ENCODE measurements around the gene ANO2.

The ANO2 gene

DNA sequence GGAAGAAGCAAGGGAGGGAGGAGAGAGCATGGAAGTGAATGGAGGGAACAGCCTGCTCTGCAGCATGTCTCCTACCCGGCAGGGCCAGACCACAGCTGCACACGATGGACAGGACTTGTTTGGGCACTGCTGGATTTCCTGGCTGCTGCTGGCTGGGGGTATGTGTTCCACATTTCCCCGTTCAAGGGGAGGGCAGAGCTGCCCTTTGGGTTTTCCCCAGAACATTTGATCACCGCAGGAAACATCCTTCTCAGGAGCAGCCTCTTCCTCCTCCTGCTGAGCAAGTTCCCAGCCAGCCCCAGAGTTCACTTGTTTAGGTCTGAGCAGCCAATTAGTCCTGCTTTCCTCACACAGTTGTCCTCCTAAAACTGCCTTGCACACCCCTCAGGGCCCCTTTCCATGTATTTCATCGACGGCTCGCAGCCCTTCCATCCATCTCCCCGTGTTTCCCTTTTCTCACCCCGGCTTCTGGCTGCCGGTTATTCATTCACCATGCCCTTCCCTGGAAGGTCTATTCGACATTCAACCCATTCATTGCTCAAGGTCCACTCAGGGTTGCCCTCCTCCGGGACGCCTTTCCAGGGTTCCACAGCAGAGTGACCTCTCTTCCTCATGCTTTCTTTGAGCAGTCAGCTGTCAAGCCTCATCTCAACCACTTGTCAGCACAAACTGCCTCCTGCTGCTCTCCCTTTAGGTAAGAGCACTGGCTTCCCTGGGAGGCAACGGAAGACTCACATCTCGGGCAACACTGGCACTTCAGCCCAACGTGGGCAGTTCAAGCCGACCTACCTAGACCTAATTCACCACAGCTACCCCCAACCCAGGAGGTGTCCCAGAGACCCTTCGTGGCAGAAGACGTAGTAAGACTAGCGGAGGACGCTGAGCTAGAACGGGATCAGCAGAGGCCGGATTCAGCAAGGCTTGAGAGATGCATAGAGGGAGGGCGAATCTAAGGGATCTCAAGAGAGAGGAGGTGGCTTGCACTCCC, 20.1 kb upstream of the ANO2 start:
- TF ChIP-seq, protein P1, sequence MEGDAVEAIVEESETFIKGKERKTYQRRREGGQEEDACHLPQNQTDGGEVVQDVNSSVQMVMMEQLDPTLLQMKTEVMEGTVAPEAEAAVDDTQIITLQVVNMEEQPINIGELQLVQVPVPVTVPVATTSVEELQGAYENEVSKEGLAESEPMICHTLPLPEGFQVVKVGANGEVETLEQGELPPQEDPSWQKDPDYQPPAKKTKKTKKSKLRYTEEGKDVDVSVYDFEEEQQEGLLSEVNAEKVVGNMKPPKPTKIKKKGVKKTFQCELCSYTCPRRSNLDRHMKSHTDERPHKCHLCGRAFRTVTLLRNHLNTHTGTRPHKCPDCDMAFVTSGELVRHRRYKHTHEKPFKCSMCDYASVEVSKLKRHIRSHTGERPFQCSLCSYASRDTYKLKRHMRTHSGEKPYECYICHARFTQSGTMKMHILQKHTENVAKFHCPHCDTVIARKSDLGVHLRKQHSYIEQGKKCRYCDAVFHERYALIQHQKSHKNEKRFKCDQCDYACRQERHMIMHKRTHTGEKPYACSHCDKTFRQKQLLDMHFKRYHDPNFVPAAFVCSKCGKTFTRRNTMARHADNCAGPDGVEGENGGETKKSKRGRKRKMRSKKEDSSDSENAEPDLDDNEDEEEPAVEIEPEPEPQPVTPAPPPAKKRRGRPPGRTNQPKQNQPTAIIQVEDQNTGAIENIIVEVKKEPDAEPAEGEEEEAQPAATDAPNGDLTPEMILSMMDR (IDR thresholded peaks at IDR 0.05; ENCODE audit: low read depth, low read length, missing control alignments), result no peak
- H3K4me3 ChIP-seq (ENCODE audit: low read depth, low read length), result no peak overlapping the region
- no peak for DNase-seq (ENCODE audit: low read depth)

DNA sequence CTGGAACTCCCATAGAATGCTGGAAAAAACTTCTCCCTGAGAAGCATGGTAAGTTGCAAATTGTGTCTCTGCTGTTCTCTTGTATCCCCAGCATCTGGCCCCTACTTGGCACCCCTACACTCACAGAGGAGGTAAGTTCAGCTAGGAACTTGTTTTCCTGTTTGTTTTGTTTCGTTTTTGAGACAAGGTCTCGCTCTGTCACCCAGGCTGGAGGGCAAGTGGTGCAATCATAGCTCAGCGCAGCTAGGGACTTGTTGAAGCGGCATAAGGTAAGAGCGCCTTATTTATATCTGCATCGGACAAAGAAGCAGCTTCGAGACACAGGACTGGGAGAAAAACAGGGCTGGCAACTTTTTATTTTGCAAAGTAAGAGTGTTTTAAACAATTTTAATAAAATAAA, 18.5 kb upstream of the ANO2 start:
- TF ChIP-seq, protein P1 (IDR thresholded peaks at IDR 0.05; ENCODE audit: low read depth, low read length, missing control alignments), result no peak
- H3K4me3 ChIP-seq (ENCODE audit: low read depth, low read length), result no peak overlapping the region
- no peak for DNase-seq (ENCODE audit: low read depth)

DNA sequence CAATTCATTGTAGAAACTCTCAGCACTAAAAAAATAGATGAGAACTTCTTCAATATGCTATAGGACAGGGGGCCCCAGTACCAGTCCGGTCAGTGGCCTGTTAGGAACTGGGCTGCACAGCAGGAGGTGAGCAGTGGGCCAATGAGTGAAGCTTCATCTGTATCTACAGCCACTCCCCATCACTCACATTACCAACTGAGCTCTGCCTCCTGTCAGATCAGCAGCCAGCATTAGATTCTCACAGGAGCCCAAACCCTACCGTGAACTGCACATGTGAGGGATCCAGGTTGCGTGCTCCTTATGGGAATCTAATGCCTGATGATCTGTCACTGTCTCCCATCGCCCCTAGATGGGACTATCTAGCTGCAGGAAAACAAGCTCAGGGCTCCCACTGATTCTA, 15.7 kb upstream of the ANO2 start:
- no peak overlapping the region for H3K4me3 ChIP-seq (ENCODE audit: low read depth, low read length)
- TF ChIP-seq, protein P1 (IDR thresholded peaks at IDR 0.05; ENCODE audit: low read depth, low read length, missing control alignments), result no peak
- DNase-seq (ENCODE audit: low read depth), result no peak

DNA sequence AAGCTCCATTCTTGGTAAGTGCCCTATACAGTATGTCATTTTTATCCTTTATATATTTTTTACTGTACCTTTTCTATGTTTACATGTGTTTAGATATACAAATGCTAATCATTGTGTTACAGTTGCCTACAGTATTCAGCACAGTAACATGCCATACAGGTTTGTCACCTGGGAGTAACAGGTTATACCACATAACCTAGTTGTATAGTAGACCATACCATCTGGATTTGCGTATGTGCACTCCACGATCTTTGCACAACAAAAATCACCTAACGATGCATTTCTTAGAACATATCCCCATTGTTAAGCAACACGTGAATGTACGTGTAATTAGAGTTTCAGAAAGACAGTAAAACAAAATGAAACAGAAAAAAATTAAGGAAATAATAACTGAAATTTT, 11.9 kb upstream of the ANO2 start:
- TF ChIP-seq, protein P1 (IDR thresholded peaks at IDR 0.05; ENCODE audit: low read depth, low read length, missing control alignments), result no peak
- H3K4me3 ChIP-seq (ENCODE audit: low read depth, low read length), result no peak overlapping the region
- DNase-seq (ENCODE audit: low read depth), result no peak

DNA sequence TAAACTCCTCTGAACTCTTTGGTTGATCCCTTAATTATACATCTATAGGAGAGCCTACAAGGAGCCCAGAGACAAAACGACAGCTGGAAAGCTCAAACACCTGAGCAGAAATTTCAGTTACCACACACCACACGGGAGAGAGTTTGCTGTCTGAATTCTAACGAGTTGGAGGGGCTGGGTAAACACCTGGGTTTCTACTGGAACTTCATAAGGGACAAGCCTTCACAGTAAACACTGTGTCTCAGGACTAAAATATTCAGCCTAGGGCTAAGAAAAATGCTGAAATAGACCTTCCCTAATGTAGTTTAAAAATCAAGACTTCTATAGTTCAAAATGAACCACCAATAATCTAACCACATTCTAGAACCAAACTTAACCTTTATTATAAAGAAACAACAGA, 9.6 kb upstream of the ANO2 start:
- TF ChIP-seq, protein P1 (IDR thresholded peaks at IDR 0.05; ENCODE audit: low read depth, low read length, missing control alignments), result no peak
- H3K4me3 ChIP-seq (ENCODE audit: low read depth, low read length), result no peak overlapping the region
- no peak for DNase-seq (ENCODE audit: low read depth)

DNA sequence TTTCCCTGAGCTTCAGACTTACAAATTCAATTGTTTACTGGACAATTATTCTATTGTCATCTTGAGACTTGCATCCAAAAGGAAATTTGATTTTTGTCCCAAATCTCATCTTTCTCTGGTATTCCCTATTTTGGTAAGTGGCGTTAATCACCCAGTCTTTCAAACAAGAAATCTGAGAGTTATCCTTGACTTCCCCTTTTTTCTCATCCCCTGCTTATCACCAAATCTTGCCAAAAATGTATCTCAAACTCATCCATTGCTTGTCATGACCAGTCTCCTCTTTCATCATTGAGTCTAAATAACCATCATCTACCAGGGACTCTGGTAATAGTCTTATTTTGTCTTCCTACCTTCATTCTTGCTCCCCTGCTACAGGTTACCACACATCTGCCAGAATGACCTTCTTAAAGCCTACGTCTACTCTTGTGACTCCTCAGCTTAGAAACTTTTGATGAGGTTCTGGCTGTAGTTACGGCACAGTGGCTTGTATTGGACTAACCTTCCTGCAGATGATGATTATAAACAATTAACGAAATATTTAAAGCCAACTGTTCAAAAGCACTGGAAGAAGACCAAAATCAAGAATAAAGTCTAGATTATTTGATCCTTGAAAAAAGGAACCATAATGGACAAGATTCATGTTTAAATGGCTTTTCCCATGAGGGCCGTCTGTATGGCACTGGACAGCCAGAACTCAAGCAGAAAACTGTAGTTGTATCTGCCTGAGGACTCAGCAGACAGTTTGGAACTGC, 9.0 kb upstream of the ANO2 start:
- DNase-seq (ENCODE audit: low read depth), result no peak
- TF ChIP-seq, protein P1 (IDR thresholded peaks at IDR 0.05; ENCODE audit: low read depth, low read length, missing control alignments), result no peak

More for the DNA sequence above, 9.0 kb upstream of the ANO2 start:
- no peak overlapping the region for H3K4me3 ChIP-seq (ENCODE audit: low read depth, low read length)

Measured in GM12864 (cell line).